ENCODE data around the gene EMCN.

- TF ChIP-seq, protein P1, sequence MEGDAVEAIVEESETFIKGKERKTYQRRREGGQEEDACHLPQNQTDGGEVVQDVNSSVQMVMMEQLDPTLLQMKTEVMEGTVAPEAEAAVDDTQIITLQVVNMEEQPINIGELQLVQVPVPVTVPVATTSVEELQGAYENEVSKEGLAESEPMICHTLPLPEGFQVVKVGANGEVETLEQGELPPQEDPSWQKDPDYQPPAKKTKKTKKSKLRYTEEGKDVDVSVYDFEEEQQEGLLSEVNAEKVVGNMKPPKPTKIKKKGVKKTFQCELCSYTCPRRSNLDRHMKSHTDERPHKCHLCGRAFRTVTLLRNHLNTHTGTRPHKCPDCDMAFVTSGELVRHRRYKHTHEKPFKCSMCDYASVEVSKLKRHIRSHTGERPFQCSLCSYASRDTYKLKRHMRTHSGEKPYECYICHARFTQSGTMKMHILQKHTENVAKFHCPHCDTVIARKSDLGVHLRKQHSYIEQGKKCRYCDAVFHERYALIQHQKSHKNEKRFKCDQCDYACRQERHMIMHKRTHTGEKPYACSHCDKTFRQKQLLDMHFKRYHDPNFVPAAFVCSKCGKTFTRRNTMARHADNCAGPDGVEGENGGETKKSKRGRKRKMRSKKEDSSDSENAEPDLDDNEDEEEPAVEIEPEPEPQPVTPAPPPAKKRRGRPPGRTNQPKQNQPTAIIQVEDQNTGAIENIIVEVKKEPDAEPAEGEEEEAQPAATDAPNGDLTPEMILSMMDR (IDR thresholded peaks at IDR 0.05) = no peak
- no peak for TF ChIP-seq POLR2A (IDR thresholded peaks at IDR 0.05)
Measured at GRCh38 chr4:100555611-100556337, 38.0 kb upstream of the EMCN start.

Data from uterus (tissue), 2 donors.